ENCODE measurements around the gene OPTC. TPM values are rescaled to one million over a fixed set of nuclear protein-coding genes. Genes with fewer than 3 reads are reported as not detected.

Gene OPTC
- total RNA-seq, 1 donor from 2014 or later = not detected

DNA sequence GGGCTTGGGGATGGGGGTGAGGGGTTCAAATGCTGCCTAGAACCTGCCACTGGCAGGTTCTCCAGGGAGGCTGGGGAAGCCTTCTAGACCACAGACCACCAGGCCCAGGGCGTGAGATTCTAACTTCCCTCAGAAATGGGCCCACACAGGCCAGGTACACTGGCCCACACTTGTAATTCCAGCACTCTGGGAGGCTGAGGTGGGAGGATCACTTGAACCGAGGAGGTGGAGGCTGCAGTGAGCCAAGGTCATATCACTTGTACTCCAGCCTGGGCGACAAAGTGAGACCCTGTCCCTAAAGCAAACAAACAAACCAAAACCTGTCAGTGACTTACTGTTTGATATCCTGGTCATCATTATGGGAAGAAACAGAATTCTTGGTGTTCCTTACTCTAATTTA, 31.7 kb downstream of the OPTC start:
- Mint-ChIP-seq H3K36me3 (ENCODE audit: unreplicated experiment) (no peaks in the 10 kb centered on the region), H3K9me3 (ENCODE audit: unreplicated experiment) (no peaks in the 10 kb centered on the region), H3K4me3 (ENCODE audit: unreplicated experiment) (no peak overlapping the region), H3K4me1 (ENCODE audit: unreplicated experiment) (peaks cover 58% of the 10 kb centered on the region), H3K27ac (ENCODE audit: unreplicated experiment) (no peak overlapping the region), H3K27me3 (ENCODE audit: unreplicated experiment) (no peaks in the 10 kb centered on the region)
- TF ChIP-seq, protein P1, sequence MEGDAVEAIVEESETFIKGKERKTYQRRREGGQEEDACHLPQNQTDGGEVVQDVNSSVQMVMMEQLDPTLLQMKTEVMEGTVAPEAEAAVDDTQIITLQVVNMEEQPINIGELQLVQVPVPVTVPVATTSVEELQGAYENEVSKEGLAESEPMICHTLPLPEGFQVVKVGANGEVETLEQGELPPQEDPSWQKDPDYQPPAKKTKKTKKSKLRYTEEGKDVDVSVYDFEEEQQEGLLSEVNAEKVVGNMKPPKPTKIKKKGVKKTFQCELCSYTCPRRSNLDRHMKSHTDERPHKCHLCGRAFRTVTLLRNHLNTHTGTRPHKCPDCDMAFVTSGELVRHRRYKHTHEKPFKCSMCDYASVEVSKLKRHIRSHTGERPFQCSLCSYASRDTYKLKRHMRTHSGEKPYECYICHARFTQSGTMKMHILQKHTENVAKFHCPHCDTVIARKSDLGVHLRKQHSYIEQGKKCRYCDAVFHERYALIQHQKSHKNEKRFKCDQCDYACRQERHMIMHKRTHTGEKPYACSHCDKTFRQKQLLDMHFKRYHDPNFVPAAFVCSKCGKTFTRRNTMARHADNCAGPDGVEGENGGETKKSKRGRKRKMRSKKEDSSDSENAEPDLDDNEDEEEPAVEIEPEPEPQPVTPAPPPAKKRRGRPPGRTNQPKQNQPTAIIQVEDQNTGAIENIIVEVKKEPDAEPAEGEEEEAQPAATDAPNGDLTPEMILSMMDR (IDR thresholded peaks at IDR 0.05) = no peak
- no peak for DNase-seq (ENCODE audit: extremely low spot score, unreplicated experiment)

DNA sequence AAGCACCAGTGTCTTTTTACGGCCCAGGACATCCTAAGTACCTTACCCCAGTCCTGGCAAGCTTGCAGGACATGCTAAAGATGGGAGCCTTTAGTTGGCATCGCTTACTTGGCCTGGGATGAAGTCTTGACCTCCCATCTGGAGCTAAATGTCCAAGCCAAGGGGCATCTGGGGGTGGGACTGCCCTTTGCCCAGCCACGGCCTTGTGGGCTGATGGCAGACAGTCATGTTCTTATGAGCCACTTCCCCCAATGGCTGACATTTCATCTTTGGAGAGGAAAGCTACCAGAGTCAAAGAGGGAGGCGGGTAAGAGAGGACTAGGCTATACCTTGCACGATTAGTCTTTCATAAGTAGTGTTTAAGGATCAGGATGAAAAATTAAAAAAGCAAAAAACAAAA, 32.2 kb downstream of the OPTC start:
- Mint-ChIP-seq H3K9me3 (ENCODE audit: unreplicated experiment) (no peaks in the 10 kb centered on the region), H3K27ac (ENCODE audit: unreplicated experiment) (peak overlapping the region; percentile 20), H3K4me3 (ENCODE audit: unreplicated experiment) (no peak overlapping the region), H3K36me3 (ENCODE audit: unreplicated experiment) (no peaks in the 10 kb centered on the region), H3K4me1 (ENCODE audit: unreplicated experiment) (peaks cover 55% of the 10 kb centered on the region), H3K27me3 (ENCODE audit: unreplicated experiment) (no peaks in the 10 kb centered on the region)
- no peak for DNase-seq (ENCODE audit: extremely low spot score, unreplicated experiment)
- TF ChIP-seq, protein P1 (IDR thresholded peaks at IDR 0.05) = no peak

DNA sequence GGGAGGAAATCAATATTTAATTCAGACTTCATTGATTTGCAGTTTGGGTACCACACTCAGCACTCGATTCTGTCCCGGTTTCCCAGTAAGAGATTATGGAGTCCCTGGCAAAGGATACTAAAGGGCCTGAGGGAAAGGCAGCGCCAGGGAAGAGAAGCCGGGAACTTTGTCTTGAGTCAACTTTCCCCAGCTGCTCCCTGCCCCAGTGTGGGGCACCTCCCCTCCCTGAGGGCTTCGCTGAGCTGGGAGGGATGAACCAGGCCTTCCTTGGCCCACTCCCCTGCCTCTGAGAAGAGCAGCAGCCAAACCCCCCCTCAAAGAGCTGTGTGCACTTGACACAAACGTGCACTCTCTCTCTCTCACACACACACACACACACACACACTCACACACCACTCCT, 32.6 kb downstream of the OPTC start:
- no peaks in the 10 kb centered on the region for H3K36me3 Mint-ChIP-seq (ENCODE audit: unreplicated experiment)
- H3K9me3 Mint-ChIP-seq (ENCODE audit: unreplicated experiment) = no peaks in the 10 kb centered on the region
- no peak overlapping the region for H3K4me3 Mint-ChIP-seq (ENCODE audit: unreplicated experiment)
- H3K27ac Mint-ChIP-seq (ENCODE audit: unreplicated experiment) = peak overlapping the region; percentile 20
- peaks cover 51% of the 10 kb centered on the region for H3K4me1 Mint-ChIP-seq (ENCODE audit: unreplicated experiment)
- DNase-seq (ENCODE audit: extremely low spot score, unreplicated experiment) = no peak
- TF ChIP-seq, protein P1 (IDR thresholded peaks at IDR 0.05) = no peak
- no peaks in the 10 kb centered on the region for H3K27me3 Mint-ChIP-seq (ENCODE audit: unreplicated experiment)

DNA sequence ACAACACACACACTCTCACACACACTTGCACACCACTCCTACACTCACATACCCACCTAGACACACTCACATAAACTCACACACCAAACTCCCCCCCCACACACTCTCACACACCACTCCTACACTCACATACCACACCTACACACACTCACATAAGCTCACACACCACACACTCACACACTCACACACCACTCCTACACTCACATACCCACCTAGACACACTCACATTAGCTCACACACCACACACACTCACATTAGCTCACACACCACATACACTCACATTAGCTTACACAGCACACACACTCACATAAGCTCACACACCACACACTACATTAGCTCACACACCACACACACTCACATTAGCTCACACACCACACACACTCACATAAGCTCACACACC, 33.1 kb downstream of the OPTC start:
- Mint-ChIP-seq H3K27ac (ENCODE audit: unreplicated experiment) (peak overlapping the region; percentile 20), H3K4me1 (ENCODE audit: unreplicated experiment) (peaks cover 48% of the 10 kb centered on the region), H3K4me3 (ENCODE audit: unreplicated experiment) (no peak overlapping the region), H3K9me3 (ENCODE audit: unreplicated experiment) (no peaks in the 10 kb centered on the region), H3K27me3 (ENCODE audit: unreplicated experiment) (no peaks in the 10 kb centered on the region), H3K36me3 (ENCODE audit: unreplicated experiment) (no peaks in the 10 kb centered on the region)
- TF ChIP-seq, protein P1 (IDR thresholded peaks at IDR 0.05) = no peak
- no peak for DNase-seq (ENCODE audit: extremely low spot score, unreplicated experiment)

DNA sequence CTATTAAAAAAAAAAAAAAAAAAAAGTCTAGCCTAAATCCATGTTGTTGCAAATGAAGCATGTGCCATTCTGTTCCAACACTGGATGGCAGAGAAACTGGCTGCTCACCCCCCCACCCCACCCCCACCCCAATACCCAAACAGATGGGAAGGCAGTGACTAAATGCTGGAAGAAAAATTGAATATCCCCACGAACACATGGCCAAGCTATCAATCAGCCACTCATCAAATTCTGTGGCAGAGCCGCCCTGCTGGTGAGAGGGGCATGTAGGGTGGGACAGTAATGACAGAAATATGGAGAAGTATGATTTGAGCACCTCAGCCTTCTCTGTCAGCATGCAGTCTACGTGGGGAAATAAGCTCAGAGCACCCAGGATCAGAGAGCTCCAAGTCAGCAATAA, 34.1 kb downstream of the OPTC start:
- no peak overlapping the region for H3K27ac Mint-ChIP-seq (ENCODE audit: unreplicated experiment)

More for the DNA sequence above, 34.1 kb downstream of the OPTC start:
- Mint-ChIP-seq H3K36me3 (ENCODE audit: unreplicated experiment) (no peaks in the 10 kb centered on the region), H3K27me3 (ENCODE audit: unreplicated experiment) (no peaks in the 10 kb centered on the region), H3K4me1 (ENCODE audit: unreplicated experiment) (peaks cover 43% of the 10 kb centered on the region), H3K4me3 (ENCODE audit: unreplicated experiment) (no peak overlapping the region), H3K9me3 (ENCODE audit: unreplicated experiment) (no peaks in the 10 kb centered on the region)
- TF ChIP-seq, protein P1 (IDR thresholded peaks at IDR 0.05) = no peak
- no peak for DNase-seq (ENCODE audit: extremely low spot score, unreplicated experiment)
